GM18868 (cell line): ENCODE data around the gene CBLN1.
"Not testable (repeated sequence)": the region's sequence is repeated elsewhere in the genome, so short reads cannot be mapped to it uniquely, and the experiment has no call there.

Source experiments
- ATAC-seq: cut with Tn5 transposase; IDR thresholded peaks from one replicate; pipeline ENCODE4 v1.9.1; 2021; ENCODE audit warnings: mild to moderate bottlenecking, moderate library complexity; ENCODE audit not compliant: unreplicated experiment

The CBLN1 gene

DNA sequence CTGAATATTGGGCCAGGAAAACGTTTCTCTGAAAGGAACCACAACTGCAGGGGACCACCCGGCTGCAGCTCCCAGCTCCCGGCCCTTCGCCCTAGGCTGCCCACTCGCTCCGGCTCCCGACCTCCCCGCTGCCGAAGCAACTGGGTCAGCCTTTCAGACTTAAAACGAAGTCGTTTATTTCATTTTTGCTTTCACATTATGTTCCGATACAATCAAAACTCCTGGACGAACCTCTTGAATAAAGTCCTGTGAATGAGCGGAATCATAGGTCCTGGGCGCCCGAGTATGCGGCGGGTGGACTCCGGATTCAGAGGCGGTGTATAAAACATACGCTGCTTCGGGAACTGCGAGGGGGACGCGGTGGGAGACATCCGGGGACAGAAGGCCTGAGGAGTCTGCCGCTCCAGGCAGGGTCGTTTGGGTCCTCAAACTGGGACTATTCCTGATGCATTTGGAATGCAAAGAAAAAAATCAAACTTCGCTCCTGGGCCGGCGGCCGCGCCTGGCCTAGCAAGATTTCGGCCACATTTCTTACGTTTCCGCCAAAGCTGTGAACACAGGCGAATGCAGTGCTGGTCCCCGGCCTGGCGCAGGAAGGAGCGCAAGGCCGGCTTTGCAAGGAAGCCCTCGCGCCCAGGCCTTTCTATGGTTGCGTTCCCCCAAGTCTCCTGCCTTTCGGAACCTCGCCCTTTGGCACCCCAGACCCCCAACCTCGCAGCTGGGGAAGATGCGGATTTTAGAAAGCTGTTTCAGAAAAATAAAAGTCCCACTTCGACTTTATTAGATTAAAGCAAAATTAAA is 3.7 kb downstream of the CBLN1 start:
- ATAC-seq = no peak

- ATAC-seq = no peak
Measured at GRCh38 chr16:49277386-49277742, 4.3 kb downstream of the CBLN1 start.

DNA sequence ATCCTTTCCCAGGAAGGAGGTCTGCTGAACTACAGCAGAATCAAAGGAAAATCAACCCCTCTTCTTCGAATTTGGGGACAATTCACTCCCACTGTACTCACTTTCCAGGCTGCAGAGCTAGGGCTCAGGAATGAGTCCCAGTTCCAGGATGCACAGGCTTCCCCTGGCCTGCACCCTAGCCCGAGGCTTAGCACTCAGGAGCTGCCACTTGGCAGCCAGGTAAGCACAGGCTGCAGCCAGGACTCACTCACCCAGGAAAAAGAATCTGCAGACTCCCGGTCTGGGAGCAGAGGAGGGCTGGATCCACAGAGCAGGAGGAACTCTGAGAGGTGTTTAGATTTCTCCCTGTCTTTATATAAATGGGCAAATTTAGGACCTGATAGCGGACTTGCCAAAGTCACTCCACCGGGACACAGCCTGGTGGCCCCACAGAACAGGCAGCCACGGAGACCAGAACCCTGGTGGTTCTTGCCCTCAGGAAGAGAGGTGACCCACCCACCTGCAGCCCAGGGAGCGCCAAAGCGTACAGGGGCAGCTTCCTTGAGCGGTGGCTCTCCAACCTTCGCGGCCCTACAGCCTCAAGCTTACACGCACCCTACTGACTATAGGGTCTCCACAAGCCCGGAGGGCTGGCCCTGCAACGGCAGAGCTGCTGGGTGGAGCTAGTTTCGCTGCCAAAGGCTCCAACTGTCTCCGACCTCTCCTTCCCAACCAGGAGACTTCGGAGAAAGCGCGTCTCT is 4.8 kb downstream of the CBLN1 start:
- ATAC-seq = no peak

- ATAC-seq = no peak
Measured at GRCh38 chr16:49275870-49276269, 5.8 kb downstream of the CBLN1 start.

- no peak for ATAC-seq
Measured at GRCh38 chr16:49275050-49275730, 6.4 kb downstream of the CBLN1 start.

DNA sequence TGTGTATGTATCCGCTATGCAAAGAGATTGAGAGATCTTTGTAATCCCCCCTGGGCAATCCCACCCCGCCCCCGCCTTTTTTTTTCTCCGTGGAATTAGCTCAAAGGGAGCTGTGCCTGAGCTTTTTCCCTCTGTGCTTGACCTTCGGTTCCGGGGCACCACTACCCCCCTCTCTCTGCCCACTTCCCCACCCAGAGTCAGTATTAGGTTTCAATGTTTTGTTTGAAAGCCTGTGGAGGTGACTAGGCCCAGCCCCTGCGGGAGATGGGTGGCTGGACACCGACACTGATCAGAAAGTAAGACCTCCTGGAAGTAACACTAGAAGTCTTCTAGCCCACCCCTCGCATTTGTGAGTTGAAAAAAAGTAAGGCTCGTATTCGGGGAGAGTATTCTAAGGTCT is 7.0 kb downstream of the CBLN1 start:
- no peak for ATAC-seq

- ATAC-seq = no peak
Measured at GRCh38 chr16:49273771-49274170, 7.9 kb downstream of the CBLN1 start.

DNA sequence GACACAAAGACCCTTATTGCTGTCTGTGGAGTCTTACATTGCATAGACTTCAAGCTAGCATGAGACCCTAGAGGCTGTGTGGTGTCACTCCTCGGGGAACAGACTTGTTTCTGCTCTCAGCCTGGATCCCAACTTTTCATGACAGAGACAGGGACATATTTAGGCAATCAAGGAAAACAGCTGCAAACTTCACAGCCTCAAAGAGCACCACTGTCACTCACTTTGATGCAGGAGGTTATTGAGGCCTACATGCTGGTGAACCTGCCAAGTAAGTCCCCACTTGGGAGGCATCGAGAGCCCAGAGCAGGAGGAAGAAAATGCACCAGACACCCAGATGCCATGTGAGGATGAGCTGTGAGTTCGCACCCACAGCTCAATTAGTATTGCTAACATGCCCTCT is 10.3 kb downstream of the CBLN1 start:
- ATAC-seq = no peak

- ATAC-seq = no peak
Measured at GRCh38 chr16:49269201-49269600, 12.4 kb downstream of the CBLN1 start.

DNA sequence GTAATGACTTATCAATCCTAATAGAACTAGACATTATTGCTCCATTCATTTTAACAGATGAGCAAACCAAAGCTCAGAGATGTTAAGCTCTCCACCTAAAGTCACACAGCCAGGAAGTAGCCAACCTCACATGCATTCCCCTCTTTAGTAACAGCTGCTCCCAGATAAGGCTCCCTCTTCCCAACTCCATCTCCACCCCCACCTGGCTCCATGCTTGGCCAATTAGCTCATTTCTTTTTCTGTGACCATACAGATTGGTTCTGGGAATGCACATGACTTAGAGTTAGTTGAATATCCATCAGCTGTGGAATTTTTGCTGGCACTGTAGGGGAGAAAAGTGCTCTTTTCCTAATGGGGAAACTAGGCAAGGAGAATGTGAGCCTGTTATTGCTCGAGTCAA is 13.0 kb downstream of the CBLN1 start:
- no peak for ATAC-seq

DNA sequence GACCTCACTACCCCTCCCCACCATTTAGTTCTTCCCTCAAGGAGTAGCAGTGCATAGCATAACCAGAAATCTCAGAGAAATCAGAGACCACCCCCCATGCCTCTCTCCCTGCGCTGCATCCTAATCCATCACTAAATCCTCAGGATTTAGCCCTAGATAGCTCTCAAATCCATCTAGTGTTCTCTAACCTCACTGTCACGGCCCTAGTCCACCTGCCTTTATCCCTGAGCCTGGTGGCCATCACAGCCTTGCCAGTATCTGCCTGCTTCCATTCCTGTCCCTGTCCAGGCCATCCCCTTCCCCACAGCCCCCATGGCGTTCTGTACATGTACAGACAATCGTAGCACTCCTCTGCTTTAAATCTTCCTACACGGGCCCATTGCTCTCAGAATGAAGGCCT is 19.1 kb downstream of the CBLN1 start:
- no peak for ATAC-seq

DNA sequence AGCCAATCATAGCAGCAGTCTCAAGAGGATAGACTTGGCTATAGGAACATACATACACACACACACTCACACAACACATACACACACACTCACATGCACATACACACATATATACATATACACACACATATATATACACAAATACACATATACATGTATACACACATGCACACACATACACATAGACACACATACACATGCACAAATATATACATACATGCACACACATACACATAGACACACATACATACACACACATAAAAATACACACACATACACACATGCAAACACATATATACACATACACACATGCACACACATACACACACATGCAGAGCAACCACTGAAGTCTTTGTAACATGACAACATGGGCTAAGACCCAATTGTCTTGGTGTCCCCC is 19.7 kb downstream of the CBLN1 start:
- no peak for ATAC-seq

- ATAC-seq = no peak
Measured at GRCh38 chr16:49260956-49261530, 20.6 kb downstream of the CBLN1 start.

GRCh38 chr16:49260253-49260652 is 21.4 kb downstream of the CBLN1 start:
- no peak for ATAC-seq

DNA sequence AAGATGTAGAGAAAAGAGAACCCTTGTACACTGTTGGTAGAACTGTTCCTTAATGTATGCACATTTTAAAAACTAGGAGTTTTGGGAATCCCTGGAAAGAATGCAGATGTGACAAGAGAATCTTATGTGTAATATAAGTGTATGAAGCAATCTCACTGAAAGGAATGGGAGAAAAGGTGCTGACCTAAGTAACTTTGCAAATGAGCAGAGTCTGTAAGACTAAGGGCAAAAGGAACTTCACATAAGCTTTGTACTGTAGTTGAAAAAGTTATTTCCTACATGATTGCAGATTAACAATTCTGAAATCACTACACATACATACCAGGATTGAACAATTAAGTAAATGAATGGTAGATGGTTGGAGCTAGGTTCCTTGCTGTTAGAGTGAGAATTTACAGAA is 22.3 kb downstream of the CBLN1 start:
- no peak for ATAC-seq

DNA sequence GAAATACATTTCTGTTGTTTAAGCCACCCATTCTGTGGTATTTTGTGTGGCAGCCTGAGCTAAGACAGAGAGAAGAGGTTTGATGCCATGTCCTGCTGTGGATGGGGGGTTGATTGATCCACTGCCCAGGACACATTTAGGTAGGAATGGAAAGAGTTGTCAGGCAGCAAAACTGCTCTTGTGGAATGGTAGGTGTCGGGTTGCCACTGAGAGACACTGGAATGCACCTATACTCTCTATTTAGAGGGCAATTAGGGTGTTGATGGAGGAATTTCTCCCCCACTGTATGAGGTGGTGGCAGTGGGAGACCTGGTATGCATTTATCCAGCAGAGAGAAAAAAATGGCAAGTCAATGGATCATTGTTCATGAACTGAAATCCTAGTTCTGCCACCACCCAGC is 30.9 kb downstream of the CBLN1 start:
- ATAC-seq = no peak

GRCh38 chr16:49248227-49248626 is 33.4 kb downstream of the CBLN1 start:
- no peak for ATAC-seq

DNA sequence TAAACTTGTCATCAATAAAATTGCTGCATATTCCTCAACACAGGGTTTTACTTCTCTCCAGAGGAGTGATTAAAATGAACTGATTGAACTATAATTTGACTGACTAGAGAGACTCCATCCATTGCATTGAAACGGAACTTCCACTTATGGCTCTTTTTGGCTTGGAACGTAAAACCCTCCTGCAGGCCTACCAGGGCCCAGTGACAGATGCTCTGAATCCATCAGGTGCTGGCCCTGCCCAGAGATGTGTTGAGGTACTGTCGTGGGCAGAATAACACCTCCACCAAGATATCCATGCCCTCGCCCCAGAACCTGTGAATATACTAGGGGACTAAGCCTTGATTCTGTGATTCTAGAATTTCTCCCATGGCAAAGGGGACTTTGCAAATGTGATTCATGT is 45.4 kb downstream of the CBLN1 start:
- ATAC-seq = no peak

DNA sequence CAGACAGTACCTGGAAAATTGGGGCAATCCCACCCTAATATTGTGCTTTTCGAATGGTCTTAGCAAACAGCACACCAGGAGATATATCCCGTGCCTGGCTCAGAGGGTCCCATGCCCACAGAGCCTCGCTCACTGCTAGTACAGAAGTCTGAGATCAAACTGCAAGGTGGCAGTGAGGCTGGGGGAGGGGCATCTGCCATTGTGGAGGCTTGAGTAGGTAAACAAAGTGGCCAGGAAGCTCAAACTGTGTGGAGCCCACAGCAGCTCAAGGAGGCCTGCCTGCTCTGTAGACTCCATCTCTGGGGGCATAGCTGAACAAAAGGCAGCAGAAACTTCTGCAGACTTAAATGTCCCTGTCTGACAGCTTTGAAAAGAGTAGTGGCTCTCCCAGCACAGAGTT is 53.3 kb downstream of the CBLN1 start:
- not testable (repeated sequence) for ATAC-seq
